MCF 10A (cell line): Measurements from ENCODE around the gene DUOXA2. TPM values are rescaled to one million over a fixed set of nuclear protein-coding genes. Genes with fewer than 3 reads are reported as not detected.

Experiments
- BruUV-seq: library from RNA; stranded (reverse); fragments of 400-500 nt; replicated peaks from 2 replicates; lab custom pipeline; 2021; lab: Mats Ljungman, UMichigan
- CTCF ChIA-PET: fragments of 300-600 bp; sonication (Branson Sonifier 250); formaldehyde crosslinking; extraction: SDS; loops from one replicate; lab custom pipeline; 2021; ENCODE audit warnings: antibody characterized with exemption, inconsistent platforms; lab: Yijun Ruan, JAX
- POLR2A ChIA-PET: fragments of 300-600, 350-650 bp; sonication (Branson Sonifier 250); formaldehyde crosslinking; extraction: SDS; loops from one replicate; lab custom pipeline; 2020; ENCODE audit warnings: antibody characterized with exemption, inconsistent platforms; lab: Yijun Ruan, JAX
- DNase-seq: peaks from one replicate; pipeline ENCODE4 v3.0.0-alpha.2; 2018; ENCODE audit not compliant: unreplicated experiment
- H3K27ac Mint-ChIP-seq: one replicate; pipeline ENCODE4 v1.8.0; 2022; ENCODE audit warnings: mild to moderate bottlenecking, low read depth, mixed read lengths; ENCODE audit not compliant: unreplicated experiment
- H3K27me3 Mint-ChIP-seq: one replicate; pipeline ENCODE4 v1.8.0; 2022; ENCODE audit warnings: mixed read lengths; ENCODE audit not compliant: insufficient read depth, unreplicated experiment
- H3K36me3 Mint-ChIP-seq: one replicate; pipeline ENCODE4 v1.8.0; 2022; ENCODE audit warnings: mild to moderate bottlenecking, moderate library complexity, mixed read lengths; ENCODE audit not compliant: insufficient read depth, unreplicated experiment
- H3K4me1 Mint-ChIP-seq: one replicate; pipeline ENCODE4 v1.8.0; 2022; ENCODE audit warnings: mixed read lengths; ENCODE audit not compliant: insufficient read depth, unreplicated experiment
- H3K4me3 Mint-ChIP-seq: one replicate; pipeline ENCODE4 v1.8.0; 2022; ENCODE audit warnings: mild to moderate bottlenecking, moderate library complexity, mixed read lengths; ENCODE audit not compliant: unreplicated experiment
- H3K9me3 Mint-ChIP-seq: one replicate; pipeline ENCODE4 v1.8.0; 2022; ENCODE audit warnings: mixed read lengths; ENCODE audit not compliant: unreplicated experiment
- CTCF ChIP-seq: fragments of 200-600 bp; IDR thresholded peaks from one replicate; pipeline ENCODE4 v1.8.0; 2022; ENCODE audit warnings: antibody characterized with exemption, mild to moderate bottlenecking; ENCODE audit not compliant: unreplicated experiment
- intact Hi-C: fragments of 100-400 bp; cut with micrococcal nuclease; formaldehyde crosslinking; loops from 2 replicates; pipeline ENCODE4 v1.14.1; 2022
- total RNA-seq: library from RNA; stranded (reverse); gene quantifications from 2 replicates; pipeline ENCODE4 v1.2.3, GENCODE V29; 2022

The DUOXA2 gene
- total RNA-seq, 1 experiment from 2014 or later: not detected

GRCh38 chr15:45150997-45151396, 36.9 kb downstream of the DUOXA2 start:
- no peak for TF ChIP-seq CTCF
- Mint-ChIP-seq H3K4me1 (peaks cover 19% of the 10 kb centered on the region), H3K27ac (no peak overlapping the region), H3K27me3 (no peaks in the 10 kb centered on the region), H3K9me3 (no peaks in the 10 kb centered on the region), H3K4me3 (no peak overlapping the region), H3K36me3 (peaks cover 7% of the 10 kb centered on the region)
- intact Hi-C loops: no loop called here
- no peak for DNase-seq
- CTCF ChIA-PET: interaction anchor here (1.8 kb wide), 1 partner anchor 24 kb away, joined by 13 read pairs; no protein-coding TSS in a partner anchor
- no TSS peak for BruUV-seq
- POLR2A ChIA-PET: no interaction called here

GRCh38 chr15:45151998-45152828, 38.1 kb downstream of the DUOXA2 start:
- DNase-seq: no peak
- H3K4me1 Mint-ChIP-seq: peaks cover 27% of the 10 kb centered on the region
- no peaks in the 10 kb centered on the region for H3K9me3 Mint-ChIP-seq
- TF ChIP-seq CTCF: no peak
- POLR2A ChIA-PET: no interaction called here
- H3K36me3 Mint-ChIP-seq: peaks cover 7% of the 10 kb centered on the region
- H3K27ac Mint-ChIP-seq: no peak overlapping the region
- CTCF ChIA-PET: interaction anchor here (1.8 kb wide), 1 partner anchor 25 kb away, joined by 13 read pairs; no protein-coding TSS in a partner anchor
- H3K4me3 Mint-ChIP-seq: no peak overlapping the region
- no TSS peak for BruUV-seq
- intact Hi-C loops: no loop called here
- no peaks in the 10 kb centered on the region for H3K27me3 Mint-ChIP-seq

GRCh38 chr15:45155739-45156138, 41.6 kb downstream of the DUOXA2 start:
- CTCF ChIA-PET: interaction anchor here (0.6 to 10.8 kb wide), 7 partner anchors 9 to 244 kb away, joined by 3 to 93 read pairs (median 4); no protein-coding TSS in a partner anchor
- no TSS peak for BruUV-seq
- Mint-ChIP-seq H3K36me3 (peaks cover 14% of the 10 kb centered on the region), H3K27ac (no peak overlapping the region), H3K4me3 (no peak overlapping the region), H3K9me3 (no peaks in the 10 kb centered on the region), H3K27me3 (no peaks in the 10 kb centered on the region), H3K4me1 (peaks cover 26% of the 10 kb centered on the region)
- intact Hi-C loops: no loop called here
- DNase-seq: no peak
- TF ChIP-seq CTCF: no peak
- POLR2A ChIA-PET: interaction anchor here (1.0 kb wide), 1 partner anchor 26 kb away, joined by 3 read pairs; the partner anchor contains the start of genes DUOX1 and DUOXA1

- no peaks in the 10 kb centered on the region for H3K9me3 Mint-ChIP-seq
- peaks cover 29% of the 10 kb centered on the region for H3K4me1 Mint-ChIP-seq
- no peak overlapping the region for H3K4me3 Mint-ChIP-seq
- POLR2A ChIA-PET: interaction anchor here (0.6 to 2.3 kb wide), 5 partner anchors 10 to 246 kb away, joined by 3 to 9 read pairs (median 3); partner anchors contain the start of genes DUOX1 and DUOXA1
- DNase-seq: peak; percentile 19
- intact Hi-C loops: no loop called here
- no peak for TF ChIP-seq CTCF
- H3K36me3 Mint-ChIP-seq: peaks cover 13% of the 10 kb centered on the region
- H3K27ac Mint-ChIP-seq: peak overlapping the region; percentile 20
- CTCF ChIA-PET: interaction anchor here (0.7 to 10.8 kb wide), 7 partner anchors 11 to 243 kb away, joined by 3 to 93 read pairs (median 4); no protein-coding TSS in a partner anchor
- H3K27me3 Mint-ChIP-seq: no peaks in the 10 kb centered on the region
- BruUV-seq: no TSS peak
These were observed 42.8 kb downstream of the DUOXA2 start for GRCh38 chr15:45156744-45157455.
